ENCODE results near the gene ZSCAN9. TPM values are rescaled to one million over a fixed set of nuclear protein-coding genes. Genes with fewer than 3 reads are reported as not detected.

ZSCAN9 gene
- total RNA-seq, 1 donor from 2014 or later: 13.5 TPM

DNA sequence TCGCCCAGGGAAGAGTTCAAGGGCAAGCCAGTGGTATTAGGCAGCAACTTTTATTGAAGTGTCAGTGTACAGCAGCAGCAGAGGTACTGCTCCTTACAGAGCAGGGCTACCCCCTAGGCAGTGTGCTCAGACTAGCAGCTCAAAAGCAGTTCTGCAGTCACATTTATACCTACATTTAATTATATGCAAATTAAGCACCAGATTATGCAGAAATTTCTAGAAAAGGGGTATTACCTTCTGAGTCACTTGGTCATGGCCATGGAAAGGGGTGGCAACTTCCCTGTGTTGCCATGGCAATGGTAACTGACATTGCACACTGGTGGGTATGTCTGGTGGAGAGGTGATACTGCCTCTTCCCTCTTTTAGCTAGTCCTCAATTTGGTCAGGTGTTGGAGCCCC lies 29.0 kb downstream of the ZSCAN9 start:
- intact Hi-C loops (cut with DNase I): loop anchor here (10.0 kb wide), 1 partner anchor 101 kb away; no protein-coding TSS in a partner anchor
- Histone ChIP-seq H3K27ac (no peak overlapping the region), H3K27me3 (no peaks in the 10 kb centered on the region), H3K4me1 (peaks cover 21% of the 10 kb centered on the region), H3K36me3 (peaks cover 2% of the 10 kb centered on the region), H3K9me3 (no peaks in the 10 kb centered on the region), H3K4me3 (no peak overlapping the region)
- no peak for ATAC-seq
- TF ChIP-seq, protein P1, sequence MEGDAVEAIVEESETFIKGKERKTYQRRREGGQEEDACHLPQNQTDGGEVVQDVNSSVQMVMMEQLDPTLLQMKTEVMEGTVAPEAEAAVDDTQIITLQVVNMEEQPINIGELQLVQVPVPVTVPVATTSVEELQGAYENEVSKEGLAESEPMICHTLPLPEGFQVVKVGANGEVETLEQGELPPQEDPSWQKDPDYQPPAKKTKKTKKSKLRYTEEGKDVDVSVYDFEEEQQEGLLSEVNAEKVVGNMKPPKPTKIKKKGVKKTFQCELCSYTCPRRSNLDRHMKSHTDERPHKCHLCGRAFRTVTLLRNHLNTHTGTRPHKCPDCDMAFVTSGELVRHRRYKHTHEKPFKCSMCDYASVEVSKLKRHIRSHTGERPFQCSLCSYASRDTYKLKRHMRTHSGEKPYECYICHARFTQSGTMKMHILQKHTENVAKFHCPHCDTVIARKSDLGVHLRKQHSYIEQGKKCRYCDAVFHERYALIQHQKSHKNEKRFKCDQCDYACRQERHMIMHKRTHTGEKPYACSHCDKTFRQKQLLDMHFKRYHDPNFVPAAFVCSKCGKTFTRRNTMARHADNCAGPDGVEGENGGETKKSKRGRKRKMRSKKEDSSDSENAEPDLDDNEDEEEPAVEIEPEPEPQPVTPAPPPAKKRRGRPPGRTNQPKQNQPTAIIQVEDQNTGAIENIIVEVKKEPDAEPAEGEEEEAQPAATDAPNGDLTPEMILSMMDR (IDR thresholded peaks at IDR 0.05): no peak
- DNase-seq: no peak

DNA sequence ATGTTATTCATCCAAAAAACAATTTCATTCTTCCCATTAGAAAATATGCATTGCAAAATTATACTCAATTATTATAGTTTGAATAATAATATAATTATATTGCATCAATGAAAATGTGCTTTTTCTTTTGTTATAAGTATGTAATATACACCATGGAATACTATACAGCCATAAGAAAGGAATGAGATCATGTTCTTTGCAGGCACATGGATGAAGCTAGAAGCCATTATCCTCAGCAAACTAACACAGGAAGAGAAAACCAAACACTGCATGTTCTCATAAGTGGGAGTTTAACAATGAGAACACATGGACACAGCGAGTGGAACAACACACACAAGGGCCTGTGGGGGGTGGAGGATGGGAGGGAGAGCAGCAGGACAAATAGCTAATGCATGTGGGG lies 32.0 kb downstream of the ZSCAN9 start:
- intact Hi-C loops (cut with DNase I): loop anchor here (10.0 kb wide), 1 partner anchor 98 kb away; no protein-coding TSS in a partner anchor
- Histone ChIP-seq H3K9me3 (no peaks in the 10 kb centered on the region), H3K36me3 (no peaks in the 10 kb centered on the region), H3K4me3 (no peak overlapping the region), H3K4me1 (peaks cover 9% of the 10 kb centered on the region), H3K27ac (no peak overlapping the region), H3K27me3 (no peaks in the 10 kb centered on the region)
- TF ChIP-seq, protein P1 (IDR thresholded peaks at IDR 0.05): no peak
- ATAC-seq (no peak), DNase-seq (no peak)

DNA sequence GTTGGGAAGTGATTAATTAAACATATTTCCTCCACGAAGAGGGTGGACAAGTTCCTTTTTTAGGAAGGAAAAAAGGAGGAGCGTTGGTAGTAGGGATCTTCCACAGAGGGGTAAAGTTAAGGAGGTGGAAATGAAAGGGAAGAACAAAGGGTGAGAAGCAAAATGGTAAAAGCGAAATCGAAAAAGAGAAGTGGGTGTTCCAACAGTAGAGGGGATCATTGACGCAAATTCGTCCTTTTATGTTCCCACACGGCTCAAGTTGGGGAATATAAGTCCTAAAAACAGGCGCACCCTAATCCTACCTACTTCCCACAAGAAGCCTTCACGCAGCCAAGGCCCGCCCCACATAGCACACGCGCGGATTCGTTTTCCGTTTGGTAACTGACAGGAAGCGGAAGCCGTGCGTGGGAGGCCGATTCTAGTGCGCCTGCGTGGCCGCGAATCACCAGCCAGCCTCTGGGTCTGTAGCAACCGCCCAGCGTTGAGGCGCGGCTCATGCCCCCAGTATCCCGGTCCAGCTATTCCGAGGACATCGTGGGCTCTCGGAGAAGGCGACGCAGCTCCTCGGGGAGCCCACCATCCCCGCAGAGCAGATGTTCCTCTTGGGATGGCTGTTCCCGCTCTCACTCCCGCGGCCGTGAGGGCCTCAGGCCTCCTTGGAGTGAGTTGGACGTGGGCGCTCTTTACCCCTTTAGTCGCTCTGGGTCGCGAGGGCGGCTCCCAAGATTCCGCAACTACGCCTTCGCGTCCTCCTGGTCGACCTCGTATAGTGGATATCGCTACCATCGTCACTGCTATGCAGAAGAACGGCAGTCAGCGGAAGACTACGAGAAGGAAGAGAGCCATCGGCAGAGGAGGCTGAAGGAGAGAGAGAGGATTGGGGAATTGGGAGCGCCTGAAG lies 34.1 kb downstream of the ZSCAN9 start, which contains the start of gene NKAPL:
Gene NKAPL (plus strand): TSS at position 421 of the 901 bp plus-strand sequence. CDS start 75 bp downstream, at position 496.
- Histone ChIP-seq H3K4me3 (peak within 1 kb of the TSS; percentile 42), H3K27me3 (no peaks in the 10 kb centered on the region), H3K36me3 (no peaks in the 10 kb centered on the region), H3K9me3 (no peaks in the 10 kb centered on the region), H3K27ac (no peak within 1 kb of the TSS), H3K4me1 (no peaks in the 10 kb centered on the region)
- intact Hi-C loops (cut with DNase I): loop anchor here (10.0 kb wide), 1 partner anchor 96 kb away; no protein-coding TSS in a partner anchor
- TF ChIP-seq, protein P1 (IDR thresholded peaks at IDR 0.05): no peak
- DNase-seq: peak; percentile 89
- ATAC-seq: peak; percentile 91

DNA sequence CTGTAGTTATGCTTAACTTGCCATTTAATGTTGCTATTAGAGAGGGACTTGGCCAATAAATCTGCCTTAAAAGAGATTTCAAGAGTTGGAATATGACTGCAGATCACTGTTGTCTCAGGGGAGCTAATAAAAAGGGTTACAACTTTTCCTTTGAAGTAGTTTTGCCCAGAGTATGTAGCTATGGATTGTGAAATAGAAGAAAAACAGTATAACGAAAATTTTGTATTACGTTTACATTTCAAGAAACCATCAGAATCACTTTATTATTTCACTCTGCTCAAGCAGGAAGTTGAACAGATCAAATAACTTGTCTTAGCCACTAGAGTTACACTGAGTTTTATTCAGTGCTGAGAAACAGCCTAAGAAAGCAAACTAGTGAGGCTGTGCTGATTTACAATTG lies 38.8 kb downstream of the ZSCAN9 start:
- Histone ChIP-seq H3K36me3 (no peaks in the 10 kb centered on the region), H3K27ac (no peak overlapping the region), H3K9me3 (no peaks in the 10 kb centered on the region), H3K4me3 (no peak overlapping the region), H3K27me3 (no peaks in the 10 kb centered on the region), H3K4me1 (peaks cover 15% of the 10 kb centered on the region)
- TF ChIP-seq, protein P1 (IDR thresholded peaks at IDR 0.05): no peak
- no peak for DNase-seq
- no peak for ATAC-seq
- intact Hi-C loops (cut with DNase I): no loop called here

DNA sequence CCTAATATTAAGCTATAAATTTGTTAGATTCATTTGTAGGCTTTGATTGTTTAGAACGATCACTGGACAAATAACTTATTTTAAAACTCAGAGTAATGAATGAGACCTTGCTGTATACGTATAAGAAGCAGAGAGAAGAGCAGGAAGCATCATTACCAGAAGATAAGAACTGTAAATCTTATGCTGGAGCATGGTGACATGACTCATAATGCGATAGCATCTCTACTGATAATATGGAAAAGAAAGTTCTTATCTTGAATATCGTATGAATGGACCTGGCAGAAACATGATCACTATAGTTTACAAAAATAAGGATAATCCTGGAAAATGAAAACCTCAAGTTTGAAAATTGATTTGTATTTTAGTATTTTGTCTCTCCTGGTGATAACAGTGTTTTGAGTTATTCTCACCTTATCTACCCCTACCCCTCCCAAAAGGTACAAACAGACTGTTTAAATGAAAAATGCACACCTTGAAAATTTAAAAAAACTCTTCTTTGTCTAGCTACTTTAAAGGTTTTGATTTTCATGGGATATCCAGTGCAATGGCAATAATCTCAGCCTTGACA lies 39.8 kb downstream of the ZSCAN9 start:
- H3K4me3 ChIP-seq: no peak overlapping the region
- H3K36me3 ChIP-seq: no peaks in the 10 kb centered on the region
- no peak for DNase-seq
- no peaks in the 10 kb centered on the region for H3K27me3 ChIP-seq
- H3K4me1 ChIP-seq: peaks cover 15% of the 10 kb centered on the region
- no peak overlapping the region for H3K27ac ChIP-seq
- TF ChIP-seq, protein P1 (IDR thresholded peaks at IDR 0.05): no peak
- H3K9me3 ChIP-seq: no peaks in the 10 kb centered on the region
- no peak for ATAC-seq
- intact Hi-C loops (cut with DNase I): no loop called here

Measured in upper lobe of right lung (tissue), 1 donor.